Measurements from ENCODE around the gene APC2.
"Not testable (repeated sequence)": the region's sequence is repeated elsewhere in the genome, so short reads cannot be mapped to it uniquely, and the experiment has no call there.

The APC2 gene

GRCh38 chr19:1495799-1496713, 46.1 kb downstream of the APC2 start:
- Mint-ChIP-seq H3K27me3 (no peaks in the 10 kb centered on the region), H3K4me3 (no peak overlapping the region), H3K4me1 (ENCODE audit: low read depth) (peaks cover 5% of the 10 kb centered on the region), H3K9me3 (ENCODE audit: low read depth) (no peaks in the 10 kb centered on the region), H3K36me3 (no peaks in the 10 kb centered on the region), H3K27ac (no peak overlapping the region)

GRCh38 chr19:1496714-1497577, 47.0 kb downstream of the APC2 start:
- H3K4me1 Mint-ChIP-seq (ENCODE audit: low read depth) = peaks cover under 1% of the 10 kb centered on the region
- no peaks in the 10 kb centered on the region for H3K9me3 Mint-ChIP-seq (ENCODE audit: low read depth)
- no peaks in the 10 kb centered on the region for H3K36me3 Mint-ChIP-seq
- no peak overlapping the region for H3K4me3 Mint-ChIP-seq
- no peaks in the 10 kb centered on the region for H3K27me3 Mint-ChIP-seq
- no peak overlapping the region for H3K27ac Mint-ChIP-seq

GRCh38 chr19:1497578-1498235, 47.8 kb downstream of the APC2 start:
- Mint-ChIP-seq H3K27ac (no peak overlapping the region), H3K9me3 (ENCODE audit: low read depth) (no peaks in the 10 kb centered on the region), H3K4me3 (no peak overlapping the region), H3K27me3 (peaks cover 2% of the 10 kb centered on the region), H3K36me3 (no peaks in the 10 kb centered on the region), H3K4me1 (ENCODE audit: low read depth) (peaks cover 2% of the 10 kb centered on the region)

- not testable (repeated sequence) for H3K4me1 Mint-ChIP-seq (ENCODE audit: low read depth); H3K36me3 Mint-ChIP-seq; H3K27me3 Mint-ChIP-seq
Observed at GRCh38 chr19:1499231-1499630, 49.3 kb downstream of the APC2 start.

GRCh38 chr19:1501200-1501595, 51.3 kb downstream of the APC2 start:
- no peaks in the 10 kb centered on the region for H3K9me3 Mint-ChIP-seq (ENCODE audit: low read depth)
- H3K36me3 Mint-ChIP-seq = no peaks in the 10 kb centered on the region
- H3K27me3 Mint-ChIP-seq = peaks cover 6% of the 10 kb centered on the region
- no peak overlapping the region for H3K27ac Mint-ChIP-seq
- no peak overlapping the region for H3K4me3 Mint-ChIP-seq
- peaks cover 8% of the 10 kb centered on the region for H3K4me1 Mint-ChIP-seq (ENCODE audit: low read depth)

More at GRCh38 chr19:1499231-1499630, 49.3 kb downstream of the APC2 start:
- H3K4me3 Mint-ChIP-seq; H3K9me3 Mint-ChIP-seq (ENCODE audit: low read depth); H3K27ac Mint-ChIP-seq: not testable (repeated sequence)

- H3K4me3 Mint-ChIP-seq = no peak overlapping the region
- H3K27me3 Mint-ChIP-seq = peaks cover 6% of the 10 kb centered on the region
- no peaks in the 10 kb centered on the region for H3K36me3 Mint-ChIP-seq
- H3K27ac Mint-ChIP-seq = no peak overlapping the region
- H3K9me3 Mint-ChIP-seq (ENCODE audit: low read depth) = no peaks in the 10 kb centered on the region
- peaks cover 9% of the 10 kb centered on the region for H3K4me1 Mint-ChIP-seq (ENCODE audit: low read depth)
Observed at GRCh38 chr19:1502433-1503088, 52.6 kb downstream of the APC2 start.

GRCh38 chr19:1503089-1503924, 53.4 kb downstream of the APC2 start:
- no peak overlapping the region for H3K4me3 Mint-ChIP-seq
- peaks cover 14% of the 10 kb centered on the region for H3K4me1 Mint-ChIP-seq (ENCODE audit: low read depth)
- no peaks in the 10 kb centered on the region for H3K36me3 Mint-ChIP-seq
- no peak overlapping the region for H3K27ac Mint-ChIP-seq
- peaks cover 6% of the 10 kb centered on the region for H3K27me3 Mint-ChIP-seq
- no peaks in the 10 kb centered on the region for H3K9me3 Mint-ChIP-seq (ENCODE audit: low read depth)

GRCh38 chr19:1503925-1504773, 54.2 kb downstream of the APC2 start:
- H3K36me3 Mint-ChIP-seq = no peaks in the 10 kb centered on the region
- peaks cover 17% of the 10 kb centered on the region for H3K4me1 Mint-ChIP-seq (ENCODE audit: low read depth)
- H3K9me3 Mint-ChIP-seq (ENCODE audit: low read depth) = no peaks in the 10 kb centered on the region
- no peak overlapping the region for H3K27ac Mint-ChIP-seq
- peaks cover 6% of the 10 kb centered on the region for H3K27me3 Mint-ChIP-seq
- no peak overlapping the region for H3K4me3 Mint-ChIP-seq

GRCh38 chr19:1505012-1505411, 55.1 kb downstream of the APC2 start:
- peaks cover 20% of the 10 kb centered on the region for H3K4me1 Mint-ChIP-seq (ENCODE audit: low read depth)
- peaks cover 6% of the 10 kb centered on the region for H3K27me3 Mint-ChIP-seq
- H3K36me3 Mint-ChIP-seq = no peaks in the 10 kb centered on the region
- H3K9me3 Mint-ChIP-seq (ENCODE audit: low read depth) = no peaks in the 10 kb centered on the region
- no peak overlapping the region for H3K27ac Mint-ChIP-seq
- H3K4me3 Mint-ChIP-seq = no peak overlapping the region

GRCh38 chr19:1505991-1506881, 56.3 kb downstream of the APC2 start:
- H3K27ac Mint-ChIP-seq = no peak overlapping the region
- H3K9me3 Mint-ChIP-seq (ENCODE audit: low read depth) = no peaks in the 10 kb centered on the region
- H3K36me3 Mint-ChIP-seq = no peaks in the 10 kb centered on the region
- H3K27me3 Mint-ChIP-seq = peaks cover 6% of the 10 kb centered on the region
- no peak overlapping the region for H3K4me3 Mint-ChIP-seq
- H3K4me1 Mint-ChIP-seq (ENCODE audit: low read depth) = peaks cover 26% of the 10 kb centered on the region

GRCh38 chr19:1507192-1507660, 57.3 kb downstream of the APC2 start:
- Mint-ChIP-seq H3K9me3 (ENCODE audit: low read depth) (no peaks in the 10 kb centered on the region), H3K36me3 (no peaks in the 10 kb centered on the region), H3K27me3 (peaks cover 6% of the 10 kb centered on the region), H3K4me1 (ENCODE audit: low read depth) (peaks cover 27% of the 10 kb centered on the region), H3K27ac (no peak overlapping the region), H3K4me3 (no peak overlapping the region)

- no peaks in the 10 kb centered on the region for H3K36me3 Mint-ChIP-seq
- H3K27ac Mint-ChIP-seq = peak overlapping the region; percentile 87
- H3K9me3 Mint-ChIP-seq (ENCODE audit: low read depth) = no peaks in the 10 kb centered on the region
- peak overlapping the region; percentile 89 for H3K4me3 Mint-ChIP-seq
- H3K4me1 Mint-ChIP-seq (ENCODE audit: low read depth) = peaks cover 27% of the 10 kb centered on the region
- H3K27me3 Mint-ChIP-seq = peaks cover 2% of the 10 kb centered on the region
Observed at GRCh38 chr19:1507763-1508506, 58.0 kb downstream of the APC2 start.

Data from activated naive CD8-positive, alpha-beta T cell (primary cell).